ENCODE results near the gene MAP7.

- TF ChIP-seq, protein P1, sequence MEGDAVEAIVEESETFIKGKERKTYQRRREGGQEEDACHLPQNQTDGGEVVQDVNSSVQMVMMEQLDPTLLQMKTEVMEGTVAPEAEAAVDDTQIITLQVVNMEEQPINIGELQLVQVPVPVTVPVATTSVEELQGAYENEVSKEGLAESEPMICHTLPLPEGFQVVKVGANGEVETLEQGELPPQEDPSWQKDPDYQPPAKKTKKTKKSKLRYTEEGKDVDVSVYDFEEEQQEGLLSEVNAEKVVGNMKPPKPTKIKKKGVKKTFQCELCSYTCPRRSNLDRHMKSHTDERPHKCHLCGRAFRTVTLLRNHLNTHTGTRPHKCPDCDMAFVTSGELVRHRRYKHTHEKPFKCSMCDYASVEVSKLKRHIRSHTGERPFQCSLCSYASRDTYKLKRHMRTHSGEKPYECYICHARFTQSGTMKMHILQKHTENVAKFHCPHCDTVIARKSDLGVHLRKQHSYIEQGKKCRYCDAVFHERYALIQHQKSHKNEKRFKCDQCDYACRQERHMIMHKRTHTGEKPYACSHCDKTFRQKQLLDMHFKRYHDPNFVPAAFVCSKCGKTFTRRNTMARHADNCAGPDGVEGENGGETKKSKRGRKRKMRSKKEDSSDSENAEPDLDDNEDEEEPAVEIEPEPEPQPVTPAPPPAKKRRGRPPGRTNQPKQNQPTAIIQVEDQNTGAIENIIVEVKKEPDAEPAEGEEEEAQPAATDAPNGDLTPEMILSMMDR (conservative IDR thresholded peaks at IDR 0.05; ENCODE audit: low read depth in 2 of 2), result no peak
- TF ChIP-seq CREB1 (CRISPR knock-in tag; IDR thresholded peaks at IDR 0.05; ENCODE audit: low read depth) (no peak), POLR2AphosphoS5 (IDR thresholded peaks at IDR 0.05; ENCODE audit: low read depth) (no peak)
- TF ChIP-seq, protein P2, sequence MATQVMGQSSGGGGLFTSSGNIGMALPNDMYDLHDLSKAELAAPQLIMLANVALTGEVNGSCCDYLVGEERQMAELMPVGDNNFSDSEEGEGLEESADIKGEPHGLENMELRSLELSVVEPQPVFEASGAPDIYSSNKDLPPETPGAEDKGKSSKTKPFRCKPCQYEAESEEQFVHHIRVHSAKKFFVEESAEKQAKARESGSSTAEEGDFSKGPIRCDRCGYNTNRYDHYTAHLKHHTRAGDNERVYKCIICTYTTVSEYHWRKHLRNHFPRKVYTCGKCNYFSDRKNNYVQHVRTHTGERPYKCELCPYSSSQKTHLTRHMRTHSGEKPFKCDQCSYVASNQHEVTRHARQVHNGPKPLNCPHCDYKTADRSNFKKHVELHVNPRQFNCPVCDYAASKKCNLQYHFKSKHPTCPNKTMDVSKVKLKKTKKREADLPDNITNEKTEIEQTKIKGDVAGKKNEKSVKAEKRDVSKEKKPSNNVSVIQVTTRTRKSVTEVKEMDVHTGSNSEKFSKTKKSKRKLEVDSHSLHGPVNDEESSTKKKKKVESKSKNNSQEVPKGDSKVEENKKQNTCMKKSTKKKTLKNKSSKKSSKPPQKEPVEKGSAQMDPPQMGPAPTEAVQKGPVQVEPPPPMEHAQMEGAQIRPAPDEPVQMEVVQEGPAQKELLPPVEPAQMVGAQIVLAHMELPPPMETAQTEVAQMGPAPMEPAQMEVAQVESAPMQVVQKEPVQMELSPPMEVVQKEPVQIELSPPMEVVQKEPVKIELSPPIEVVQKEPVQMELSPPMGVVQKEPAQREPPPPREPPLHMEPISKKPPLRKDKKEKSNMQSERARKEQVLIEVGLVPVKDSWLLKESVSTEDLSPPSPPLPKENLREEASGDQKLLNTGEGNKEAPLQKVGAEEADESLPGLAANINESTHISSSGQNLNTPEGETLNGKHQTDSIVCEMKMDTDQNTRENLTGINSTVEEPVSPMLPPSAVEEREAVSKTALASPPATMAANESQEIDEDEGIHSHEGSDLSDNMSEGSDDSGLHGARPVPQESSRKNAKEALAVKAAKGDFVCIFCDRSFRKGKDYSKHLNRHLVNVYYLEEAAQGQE (IDR thresholded peaks at IDR 0.05; ENCODE audit: unreplicated experiment), result no peak
Measured at GRCh38 chr6:136502786-136503185, 47.4 kb downstream of the MAP7 start.
